Fibroblast of lung (primary cell): Measurements from ENCODE around the gene EIF1B.

ENCODE experiments used
- EZH2 ChIP-seq: IDR thresholded peaks from 2 replicates; pipeline ENCODE4 v1.5.1; 2012; ENCODE audit warnings: low read length, control low read depth, mild to moderate bottlenecking; ENCODE audit errors: missing control alignments
- TF ChIP-seq, protein P1 (sequence below), 2 donors: IDR thresholded peaks in 1 of 2; conservative IDR thresholded peaks in 1 of 2; 1 replicate in 1 of 2; 2 replicates in 1 of 2; pipeline ENCODE4 v1.5.1; 2011 to 2012; ENCODE audit warnings: low read length in 2 of 2, control low read depth in 1 of 2, inconsistent platforms in 1 of 2, low read depth in 1 of 2, mild to moderate bottlenecking in 1 of 2

DNA sequence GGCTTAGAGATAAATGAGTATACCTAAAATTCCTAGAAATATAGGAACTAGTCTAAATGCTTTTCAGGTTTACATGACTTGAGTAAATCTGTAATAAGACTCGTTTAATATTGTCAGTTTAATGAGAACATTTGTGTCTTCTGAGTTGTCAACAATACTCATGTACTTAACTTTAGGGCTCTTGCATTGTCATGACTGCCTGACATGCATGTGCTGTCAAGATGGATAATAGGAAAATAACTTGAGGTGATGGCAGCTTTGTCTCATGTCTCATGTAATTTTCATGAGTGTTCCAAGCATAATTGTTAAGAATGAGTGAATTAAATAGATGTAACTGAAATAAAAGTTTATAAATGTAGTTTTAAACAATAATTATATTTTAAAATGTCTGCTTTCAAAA, 45.1 kb upstream of the EIF1B start:
- TF ChIP-seq, protein P1, sequence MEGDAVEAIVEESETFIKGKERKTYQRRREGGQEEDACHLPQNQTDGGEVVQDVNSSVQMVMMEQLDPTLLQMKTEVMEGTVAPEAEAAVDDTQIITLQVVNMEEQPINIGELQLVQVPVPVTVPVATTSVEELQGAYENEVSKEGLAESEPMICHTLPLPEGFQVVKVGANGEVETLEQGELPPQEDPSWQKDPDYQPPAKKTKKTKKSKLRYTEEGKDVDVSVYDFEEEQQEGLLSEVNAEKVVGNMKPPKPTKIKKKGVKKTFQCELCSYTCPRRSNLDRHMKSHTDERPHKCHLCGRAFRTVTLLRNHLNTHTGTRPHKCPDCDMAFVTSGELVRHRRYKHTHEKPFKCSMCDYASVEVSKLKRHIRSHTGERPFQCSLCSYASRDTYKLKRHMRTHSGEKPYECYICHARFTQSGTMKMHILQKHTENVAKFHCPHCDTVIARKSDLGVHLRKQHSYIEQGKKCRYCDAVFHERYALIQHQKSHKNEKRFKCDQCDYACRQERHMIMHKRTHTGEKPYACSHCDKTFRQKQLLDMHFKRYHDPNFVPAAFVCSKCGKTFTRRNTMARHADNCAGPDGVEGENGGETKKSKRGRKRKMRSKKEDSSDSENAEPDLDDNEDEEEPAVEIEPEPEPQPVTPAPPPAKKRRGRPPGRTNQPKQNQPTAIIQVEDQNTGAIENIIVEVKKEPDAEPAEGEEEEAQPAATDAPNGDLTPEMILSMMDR (conservative IDR thresholded peaks at IDR 0.05 in 1 of 2, IDR thresholded peaks at IDR 0.05 in 1 of 2; ENCODE audit: low read depth in 1 of 2, low read length in 2 of 2): no peak
- no peak for TF ChIP-seq EZH2
